Umbilical cord (tissue), 2 donors: ENCODE data around the gene KIZ. TPM values are rescaled to one million over a fixed set of nuclear protein-coding genes. Genes with fewer than 3 reads are reported as not detected.
"Not testable (repeated sequence)": the region's sequence is repeated elsewhere in the genome, so short reads cannot be mapped to it uniquely, and the experiment has no call there.

Experiments
- DNase-seq: peaks from one replicate; pipeline ENCODE4 v3.0.0-alpha.2; 2015; ENCODE audit warnings: low spot score
- total RNA-seq: library from RNA; depleted of rRNA; stranded (reverse); fragments of >200 nt; gene quantifications from one replicate; pipeline ENCODE4 v1.2.3, GENCODE V29; 2014; ENCODE audit warnings: low replicate concordance; ENCODE audit not compliant: insufficient read depth

The KIZ gene
- total RNA-seq, 1 donor from 2014 or later, result 20.9 TPM

DNA sequence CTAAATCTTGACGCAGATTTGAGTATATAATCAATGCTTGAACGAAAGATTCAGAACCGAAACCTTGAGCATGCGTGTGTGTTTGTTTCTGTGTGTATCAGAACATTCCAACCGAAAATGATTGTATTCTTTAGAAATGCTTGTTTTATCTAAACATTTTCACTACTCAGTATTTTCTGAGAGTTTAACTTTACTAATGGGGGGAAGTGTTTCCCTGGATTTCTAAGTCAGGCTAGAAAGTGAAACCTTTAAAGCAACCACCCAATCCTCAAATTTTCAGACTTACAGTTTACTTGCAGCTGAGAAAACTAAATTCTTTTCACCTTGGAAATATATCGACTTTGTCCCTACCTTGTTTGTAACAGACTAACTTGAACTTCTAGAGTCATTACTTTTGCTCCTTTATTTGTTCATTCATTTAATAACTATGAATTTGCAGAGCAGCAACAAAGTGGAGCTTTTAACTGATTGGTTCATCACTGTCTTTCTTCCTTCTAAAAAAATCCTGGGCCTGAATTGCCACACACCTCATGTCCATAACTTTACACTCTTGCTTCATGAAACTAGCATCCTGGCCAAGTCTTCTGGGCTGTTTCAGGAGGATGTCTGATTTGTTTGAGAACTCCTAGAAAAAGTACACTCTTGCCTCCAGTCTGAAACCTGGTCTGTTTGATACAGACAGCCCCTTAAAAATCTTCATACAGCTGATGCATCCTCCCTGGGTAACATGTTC is 99.5 kb downstream of the KIZ start:
- DNase-seq, result no peak

GRCh38 chr20:21228511-21228910 is 102.6 kb downstream of the KIZ start:
- DNase-seq, result peak; percentile 7

DNA sequence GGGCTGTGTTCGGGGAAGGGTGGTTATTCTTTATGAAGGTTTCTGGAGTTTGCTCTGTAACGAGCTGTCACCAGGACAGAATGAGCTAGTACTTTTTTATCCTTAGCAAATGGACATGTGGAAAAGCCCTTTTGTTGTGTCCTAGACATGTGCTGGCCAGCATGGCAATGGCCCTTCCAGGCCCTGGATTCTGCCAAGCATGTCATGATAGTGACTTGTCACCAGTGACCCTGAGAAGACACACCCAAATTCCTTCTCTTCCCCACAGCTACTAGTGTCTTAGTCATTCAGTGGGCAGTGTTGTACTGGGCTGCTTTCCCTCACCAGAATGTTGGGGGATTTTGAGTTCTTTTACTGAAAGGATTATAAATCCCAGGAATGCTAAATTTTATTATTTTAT is 103.3 kb downstream of the KIZ start:
- no peak for DNase-seq

DNA sequence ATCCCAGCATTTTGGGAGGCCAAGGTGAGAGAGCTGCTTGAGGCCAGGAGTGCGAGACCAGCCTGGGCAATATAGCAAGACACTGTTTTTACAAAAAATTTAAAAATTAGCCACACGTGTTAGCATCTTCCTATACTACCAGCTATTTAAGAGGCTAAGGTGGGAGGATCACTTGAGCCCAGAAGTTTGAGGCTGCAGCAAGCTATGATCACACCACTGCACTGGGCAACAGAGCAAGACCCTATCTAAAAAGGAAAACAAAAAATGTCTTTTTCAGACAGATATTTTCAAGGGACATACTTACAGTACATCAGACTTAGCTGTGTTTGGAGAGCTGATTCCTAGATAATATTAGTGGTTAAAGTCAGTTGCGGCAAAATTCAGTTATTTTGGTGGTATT is 104.3 kb downstream of the KIZ start:
- no peak for DNase-seq

DNA sequence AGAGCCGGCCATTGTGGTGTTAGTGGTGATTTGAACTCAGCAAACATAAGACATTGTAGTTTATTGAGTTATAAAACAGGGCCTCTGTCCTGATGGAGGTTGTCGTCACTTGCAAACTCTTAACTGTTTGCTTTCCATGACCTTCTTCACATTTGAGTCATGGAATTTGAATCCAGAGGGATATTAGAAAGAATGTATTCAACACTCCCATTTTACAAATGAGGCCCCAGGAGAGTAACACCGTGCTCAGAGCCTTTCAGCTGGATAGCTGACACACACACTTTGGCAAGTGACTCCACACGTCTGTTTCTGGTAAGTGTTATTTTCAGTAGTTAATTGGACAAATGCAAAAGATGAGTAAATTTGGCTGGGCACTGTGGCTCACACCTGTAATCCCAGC is 104.8 kb downstream of the KIZ start:
- DNase-seq, result no peak

- DNase-seq, result no peak
These were observed 106.8 kb downstream of the KIZ start for GRCh38 chr20:21232546-21233280.

GRCh38 chr20:21234324-21234723 is 108.4 kb downstream of the KIZ start:
- DNase-seq, result no peak

DNA sequence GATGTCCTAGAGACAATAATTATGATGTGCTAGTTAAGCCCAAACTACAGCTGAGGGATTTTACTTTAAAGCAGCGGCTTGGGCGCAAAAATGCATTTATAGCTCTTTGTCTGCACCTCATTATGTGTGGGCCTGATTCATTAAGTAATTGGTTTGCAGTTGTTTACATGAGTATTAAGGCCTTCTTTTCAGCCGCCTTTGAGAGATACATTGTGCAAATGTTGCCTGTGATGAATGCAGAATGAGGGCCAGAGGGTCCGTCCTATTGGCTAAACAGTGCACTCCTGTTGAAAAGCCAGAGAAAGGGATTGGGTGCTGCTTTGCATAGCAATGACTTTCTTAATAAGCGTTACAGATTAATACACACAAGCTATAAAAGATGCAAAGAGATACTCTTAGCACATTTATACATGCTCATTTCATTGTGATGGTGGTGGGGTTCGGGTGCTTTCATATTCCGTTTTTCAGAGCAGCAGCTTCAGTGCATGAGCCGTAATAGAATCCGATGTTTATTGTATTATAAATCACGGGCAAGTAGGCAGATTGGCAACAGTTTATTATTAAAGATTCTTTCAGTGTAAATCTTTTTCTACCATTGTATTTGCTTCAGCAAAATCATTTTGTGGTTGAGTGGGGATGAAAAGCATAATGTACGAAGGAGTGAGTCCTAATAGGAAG is 109.1 kb downstream of the KIZ start:
- no peak for DNase-seq

DNA sequence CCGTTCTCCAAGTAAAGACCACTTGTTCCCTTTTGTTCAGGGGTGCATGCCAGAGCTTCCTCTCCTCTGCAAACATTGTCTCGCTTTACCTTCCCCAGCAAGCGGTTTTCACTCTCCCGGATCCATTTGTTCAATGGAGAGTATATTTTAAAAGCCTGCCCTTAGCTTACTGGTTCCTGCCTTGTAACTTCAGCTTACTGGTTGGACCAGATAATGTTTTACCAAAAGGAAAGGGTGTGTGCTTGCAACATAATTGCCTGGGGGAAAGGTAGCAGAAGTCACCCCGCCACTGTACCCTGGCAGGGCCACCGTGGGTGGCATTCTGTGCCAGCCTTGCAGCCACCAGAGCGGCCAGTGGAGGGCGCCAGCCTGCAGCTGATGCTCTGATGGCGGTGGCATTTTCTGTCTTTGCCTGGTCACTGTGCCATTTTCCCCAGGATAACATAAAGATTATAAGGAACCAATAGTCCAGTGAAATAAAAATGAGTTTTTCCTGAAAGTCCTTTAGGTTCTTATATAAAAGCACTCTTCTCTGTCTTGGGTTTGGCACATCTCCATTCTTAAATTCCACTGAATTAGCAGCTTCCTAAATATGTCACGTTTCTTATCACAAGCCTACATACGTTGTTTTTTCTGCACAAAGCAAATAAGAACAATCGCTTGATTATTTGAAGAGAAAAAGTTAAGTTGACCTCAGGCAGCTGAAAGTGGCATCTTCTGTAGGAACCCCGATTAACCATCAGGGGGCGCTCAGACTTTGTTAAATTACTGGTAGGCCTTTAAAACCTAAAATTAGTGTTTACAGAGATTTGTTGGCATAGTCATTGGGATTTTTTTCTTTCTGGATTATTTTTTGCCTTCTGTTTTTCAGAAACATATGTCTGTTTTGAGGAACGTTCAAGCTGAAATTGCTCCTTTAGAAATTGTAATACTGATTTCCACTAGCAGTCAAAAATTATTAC is 109.9 kb downstream of the KIZ start:
- peak; percentile 59 for DNase-seq

- DNase-seq, result no peak
These were observed 112.3 kb downstream of the KIZ start for GRCh38 chr20:21237956-21238799.

DNA sequence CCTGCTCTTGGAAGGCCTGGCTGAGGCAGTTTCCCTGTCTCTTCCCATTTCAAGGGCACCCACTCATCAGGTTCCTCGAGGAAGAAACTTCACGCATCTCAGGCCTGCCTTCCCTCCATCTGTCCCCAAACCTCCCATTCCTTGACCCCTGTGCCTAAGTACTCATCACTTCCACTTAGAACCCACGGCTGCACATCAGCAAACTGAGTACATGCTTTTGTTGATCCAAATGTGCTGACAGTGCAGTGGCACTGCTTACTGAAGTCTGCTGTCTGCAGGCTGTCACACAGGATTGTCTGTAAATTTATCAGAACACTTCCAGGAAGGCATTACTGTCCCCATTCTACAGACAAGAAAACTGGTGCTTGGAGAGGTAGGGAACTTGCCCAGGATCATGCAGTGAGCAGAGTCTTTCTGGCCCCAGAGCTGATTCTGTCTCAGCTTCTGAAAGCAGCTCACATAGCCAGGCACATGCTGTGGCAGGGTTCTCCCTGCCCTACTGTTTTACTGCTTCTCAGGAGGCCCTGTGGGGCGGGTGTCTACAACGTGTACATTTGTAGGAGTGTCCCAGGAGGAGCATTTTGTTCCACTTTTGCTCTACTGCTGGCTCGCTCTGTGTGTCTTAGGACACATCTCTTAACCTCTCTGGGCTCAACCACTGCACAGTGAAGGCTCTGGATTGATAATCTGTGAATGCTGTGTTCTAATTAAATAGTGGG is 113.1 kb downstream of the KIZ start:
- DNase-seq, result no peak

- no peak for DNase-seq
These were observed 114.5 kb downstream of the KIZ start for GRCh38 chr20:21240394-21240793.

GRCh38 chr20:21241406-21241805 is 115.5 kb downstream of the KIZ start:
- DNase-seq, result no peak

DNA sequence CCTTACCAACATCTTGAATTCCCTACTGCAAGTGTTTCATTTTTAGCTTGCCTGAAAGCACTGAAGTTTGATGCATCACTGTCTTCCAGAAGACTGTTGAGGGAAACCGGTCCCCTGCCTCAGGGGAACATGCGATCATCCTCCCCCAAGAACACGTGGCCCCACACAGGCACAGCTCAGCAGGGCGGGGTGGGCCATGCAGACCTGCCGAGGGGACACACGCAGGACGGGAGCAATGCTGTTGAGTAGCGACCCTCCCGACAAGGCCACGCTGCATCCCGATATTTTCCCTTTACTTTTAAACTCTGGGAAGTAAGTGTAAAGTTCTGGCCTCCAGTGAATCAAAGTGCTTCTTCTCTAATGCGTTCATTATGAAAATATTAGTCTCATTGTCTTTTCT is 117.9 kb downstream of the KIZ start:
- no peak for DNase-seq

GRCh38 chr20:21244808-21245207 is 118.9 kb downstream of the KIZ start:
- DNase-seq, result no peak

DNA sequence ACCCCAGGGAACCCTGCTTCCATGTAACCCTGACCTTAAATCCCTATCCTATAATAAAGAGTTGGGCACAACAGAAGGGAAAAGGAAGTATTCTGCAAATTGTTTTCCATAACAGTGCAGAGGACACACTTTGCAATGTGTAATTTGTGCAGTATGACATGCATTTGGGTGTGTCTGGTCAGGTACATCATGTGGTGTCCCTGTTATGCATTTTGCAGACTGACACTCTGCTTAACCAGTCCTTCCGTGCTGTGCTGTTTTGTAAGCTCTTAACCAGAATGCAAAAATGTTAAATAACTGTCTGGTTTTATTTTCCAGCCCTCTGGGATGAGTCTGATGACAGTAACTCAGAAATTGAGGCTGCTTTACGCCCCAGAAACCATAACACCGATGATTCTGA is 120.3 kb downstream of the KIZ start:
- DNase-seq, result no peak

- DNase-seq, result not testable (repeated sequence)
These were observed 121.8 kb downstream of the KIZ start for GRCh38 chr20:21247603-21248095.

DNA sequence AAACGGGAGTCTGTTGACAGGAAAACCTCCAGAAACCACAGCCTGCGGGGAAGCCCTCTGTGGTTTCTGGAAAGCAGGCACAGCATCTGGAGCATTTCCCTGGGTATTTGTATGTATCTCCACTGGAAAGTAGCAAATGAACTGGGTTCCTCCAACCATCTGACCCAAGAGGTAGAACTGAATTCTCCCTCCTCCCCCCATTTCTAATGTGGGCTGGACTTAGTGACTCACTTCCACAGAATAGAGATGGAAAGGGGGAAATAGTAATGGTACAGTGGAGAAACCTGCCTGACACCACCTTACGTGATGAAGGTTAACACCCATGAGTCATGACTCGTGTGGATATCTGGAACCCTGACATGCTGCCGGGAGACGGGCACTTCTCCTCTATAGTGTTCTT is 125.4 kb downstream of the KIZ start:
- DNase-seq, result no peak

- DNase-seq, result no peak
These were observed 131.3 kb downstream of the KIZ start for GRCh38 chr20:21257192-21257591.

GRCh38 chr20:21258411-21258810 is 132.5 kb downstream of the KIZ start:
- no peak for DNase-seq
